Nephron (organoid): ENCODE measurements around the gene NIPA2.

Experiments
- H3K27ac Mint-ChIP-seq, 3 experiments: 2 replicates each; pipeline ENCODE4 v1.8.0; 2020; ENCODE audit warnings: mixed read lengths in 3 of 3, mild to moderate bottlenecking in 2 of 3, moderate library complexity in 1 of 3
- H3K27me3 Mint-ChIP-seq: 2 replicates; pipeline ENCODE4 v1.8.0; 2021; ENCODE audit warnings: low read depth, mild to moderate bottlenecking, moderate library complexity, mixed read lengths
- H3K36me3 Mint-ChIP-seq: 2 replicates; pipeline ENCODE4 v1.8.0; 2020; ENCODE audit warnings: low read depth, mixed read lengths
- H3K4me1 Mint-ChIP-seq: 2 replicates; pipeline ENCODE4 v1.8.0; 2020; ENCODE audit warnings: mixed read lengths
- H3K4me3 Mint-ChIP-seq, 3 experiments: 2 replicates each; pipeline ENCODE4 v1.8.0; 2020; ENCODE audit warnings: mild to moderate bottlenecking in 3 of 3, mixed read lengths in 3 of 3, moderate library complexity in 2 of 3
- H3K9me3 Mint-ChIP-seq: 2 replicates; pipeline ENCODE4 v1.8.0; 2020; ENCODE audit warnings: mixed read lengths
- TF ChIP-seq, protein P1 (sequence below), 3 experiments: fragments of 200-600 bp; sonication (generic); IDR thresholded peaks; one replicate each; pipeline ENCODE4 v1.5.0; 2021; ENCODE audit warnings: antibody characterized with exemption in 3 of 3; ENCODE audit not compliant: unreplicated experiment in 3 of 3

NIPA2 gene

DNA sequence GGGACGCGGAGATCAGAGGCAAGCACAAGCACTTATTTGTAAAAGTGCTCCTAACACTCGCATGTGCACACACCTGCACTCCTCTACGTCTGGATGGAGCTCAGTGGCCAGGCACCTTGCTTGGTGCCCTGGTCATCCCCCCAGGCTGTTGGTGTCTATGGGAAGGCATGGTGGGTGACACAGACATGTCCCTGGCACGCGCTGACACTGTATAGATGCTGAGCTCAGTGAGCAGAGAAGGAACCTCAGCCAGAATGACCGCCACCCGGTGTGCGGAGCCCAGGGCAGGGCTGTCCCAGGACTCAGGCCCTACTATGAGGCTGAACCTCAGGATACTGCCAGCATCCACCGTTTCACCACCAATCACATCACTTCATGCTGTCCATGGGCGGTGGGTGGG is 64.5 kb downstream of the NIPA2 start:
- Mint-ChIP-seq H3K27ac (no peak overlapping the region), H3K27me3 (no peaks in the 10 kb centered on the region), H3K9me3 (no peaks in the 10 kb centered on the region), H3K4me1 (no peaks in the 10 kb centered on the region), H3K4me3 (no peak overlapping the region), H3K36me3 (peaks cover 50% of the 10 kb centered on the region)
- TF ChIP-seq, protein P1, sequence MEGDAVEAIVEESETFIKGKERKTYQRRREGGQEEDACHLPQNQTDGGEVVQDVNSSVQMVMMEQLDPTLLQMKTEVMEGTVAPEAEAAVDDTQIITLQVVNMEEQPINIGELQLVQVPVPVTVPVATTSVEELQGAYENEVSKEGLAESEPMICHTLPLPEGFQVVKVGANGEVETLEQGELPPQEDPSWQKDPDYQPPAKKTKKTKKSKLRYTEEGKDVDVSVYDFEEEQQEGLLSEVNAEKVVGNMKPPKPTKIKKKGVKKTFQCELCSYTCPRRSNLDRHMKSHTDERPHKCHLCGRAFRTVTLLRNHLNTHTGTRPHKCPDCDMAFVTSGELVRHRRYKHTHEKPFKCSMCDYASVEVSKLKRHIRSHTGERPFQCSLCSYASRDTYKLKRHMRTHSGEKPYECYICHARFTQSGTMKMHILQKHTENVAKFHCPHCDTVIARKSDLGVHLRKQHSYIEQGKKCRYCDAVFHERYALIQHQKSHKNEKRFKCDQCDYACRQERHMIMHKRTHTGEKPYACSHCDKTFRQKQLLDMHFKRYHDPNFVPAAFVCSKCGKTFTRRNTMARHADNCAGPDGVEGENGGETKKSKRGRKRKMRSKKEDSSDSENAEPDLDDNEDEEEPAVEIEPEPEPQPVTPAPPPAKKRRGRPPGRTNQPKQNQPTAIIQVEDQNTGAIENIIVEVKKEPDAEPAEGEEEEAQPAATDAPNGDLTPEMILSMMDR (IDR thresholded peaks at IDR 0.05; ENCODE audit: unreplicated experiment in 3 of 3), result no peak

DNA sequence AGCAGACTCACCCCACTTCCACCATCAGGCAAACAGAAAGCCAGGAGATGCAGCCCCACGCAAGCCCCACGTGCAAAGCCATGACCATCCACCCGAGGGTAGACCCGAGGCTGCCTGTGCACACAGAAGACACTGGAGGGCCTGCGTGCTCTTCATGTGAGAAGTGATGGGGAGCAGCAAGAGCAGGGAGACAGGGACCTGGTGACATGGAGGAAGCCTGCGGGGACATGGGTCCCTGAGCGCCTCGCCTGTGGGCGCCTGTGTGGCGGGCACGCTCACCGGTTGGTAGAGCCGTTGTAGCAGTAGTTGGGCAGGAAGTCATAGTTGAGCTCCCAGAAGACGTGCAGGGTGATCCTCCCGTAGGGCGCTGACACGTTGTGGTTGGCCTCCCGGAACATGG is 65.0 kb downstream of the NIPA2 start:
- Mint-ChIP-seq H3K9me3 (no peaks in the 10 kb centered on the region), H3K4me1 (no peaks in the 10 kb centered on the region), H3K27me3 (no peaks in the 10 kb centered on the region), H3K4me3 (no peak overlapping the region), H3K36me3 (peaks cover 53% of the 10 kb centered on the region), H3K27ac (no peak overlapping the region)
- TF ChIP-seq, protein P1 (IDR thresholded peaks at IDR 0.05; ENCODE audit: unreplicated experiment in 3 of 3), result no peak

DNA sequence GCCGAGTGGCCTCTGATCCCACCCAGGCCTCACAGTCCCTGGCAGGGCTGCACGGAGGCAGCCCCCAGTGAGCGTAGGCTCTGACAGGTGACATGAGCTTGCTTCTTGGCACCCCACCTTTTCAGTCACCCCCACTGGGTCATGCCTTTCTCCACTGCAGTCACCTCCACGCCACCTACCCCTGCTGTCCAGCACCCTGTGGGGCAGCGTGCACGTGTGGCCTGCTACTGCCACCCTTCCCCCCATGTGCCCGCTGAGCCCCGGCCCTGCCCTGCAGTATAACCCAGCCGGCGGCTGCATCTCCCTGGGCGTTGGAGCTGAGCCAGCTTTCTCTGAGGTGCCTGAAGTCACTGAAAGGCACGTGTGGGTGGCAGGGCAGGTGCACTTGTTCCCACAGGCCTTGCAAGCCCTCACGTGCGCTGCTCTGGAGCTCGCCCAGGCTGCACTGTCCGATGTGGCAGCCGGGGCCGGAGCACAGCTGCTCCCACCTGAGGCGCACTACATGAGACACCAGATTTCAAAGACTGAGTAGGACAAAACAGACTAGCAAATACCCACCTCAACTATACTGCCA is 65.6 kb downstream of the NIPA2 start:
- H3K4me1 Mint-ChIP-seq, result no peaks in the 10 kb centered on the region
- no peak overlapping the region for H3K27ac Mint-ChIP-seq
- H3K27me3 Mint-ChIP-seq, result no peaks in the 10 kb centered on the region
- no peaks in the 10 kb centered on the region for H3K9me3 Mint-ChIP-seq
- TF ChIP-seq, protein P1 (IDR thresholded peaks at IDR 0.05; ENCODE audit: unreplicated experiment in 3 of 3), result no peak
- peaks cover 55% of the 10 kb centered on the region for H3K36me3 Mint-ChIP-seq
- H3K4me3 Mint-ChIP-seq, result no peak overlapping the region

DNA sequence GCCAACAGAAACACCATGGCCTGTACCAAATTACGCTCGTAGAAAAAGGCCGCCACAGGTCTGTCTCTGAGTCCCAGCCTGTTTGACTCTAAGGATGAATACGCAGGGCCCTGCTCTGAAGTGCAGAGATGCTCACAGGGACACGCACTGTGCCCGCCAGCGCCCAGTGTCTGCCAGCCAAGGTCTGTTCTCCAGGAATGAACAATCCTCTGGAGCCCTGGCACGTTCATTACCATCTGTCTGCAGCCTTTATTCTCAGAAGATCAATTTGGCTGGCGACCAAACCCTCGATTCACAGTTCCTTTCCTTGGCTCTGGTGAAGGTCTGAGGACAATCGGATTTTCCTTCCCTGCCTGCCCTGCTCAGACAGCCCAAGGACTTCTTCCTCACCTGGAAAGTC is 66.3 kb downstream of the NIPA2 start:
- peaks cover 54% of the 10 kb centered on the region for H3K36me3 Mint-ChIP-seq
- H3K4me1 Mint-ChIP-seq, result no peaks in the 10 kb centered on the region
- H3K27ac Mint-ChIP-seq, result no peak overlapping the region
- no peak overlapping the region for H3K4me3 Mint-ChIP-seq
- no peaks in the 10 kb centered on the region for H3K27me3 Mint-ChIP-seq
- TF ChIP-seq, protein P1 (IDR thresholded peaks at IDR 0.05; ENCODE audit: unreplicated experiment in 3 of 3), result no peak
- H3K9me3 Mint-ChIP-seq, result no peaks in the 10 kb centered on the region

DNA sequence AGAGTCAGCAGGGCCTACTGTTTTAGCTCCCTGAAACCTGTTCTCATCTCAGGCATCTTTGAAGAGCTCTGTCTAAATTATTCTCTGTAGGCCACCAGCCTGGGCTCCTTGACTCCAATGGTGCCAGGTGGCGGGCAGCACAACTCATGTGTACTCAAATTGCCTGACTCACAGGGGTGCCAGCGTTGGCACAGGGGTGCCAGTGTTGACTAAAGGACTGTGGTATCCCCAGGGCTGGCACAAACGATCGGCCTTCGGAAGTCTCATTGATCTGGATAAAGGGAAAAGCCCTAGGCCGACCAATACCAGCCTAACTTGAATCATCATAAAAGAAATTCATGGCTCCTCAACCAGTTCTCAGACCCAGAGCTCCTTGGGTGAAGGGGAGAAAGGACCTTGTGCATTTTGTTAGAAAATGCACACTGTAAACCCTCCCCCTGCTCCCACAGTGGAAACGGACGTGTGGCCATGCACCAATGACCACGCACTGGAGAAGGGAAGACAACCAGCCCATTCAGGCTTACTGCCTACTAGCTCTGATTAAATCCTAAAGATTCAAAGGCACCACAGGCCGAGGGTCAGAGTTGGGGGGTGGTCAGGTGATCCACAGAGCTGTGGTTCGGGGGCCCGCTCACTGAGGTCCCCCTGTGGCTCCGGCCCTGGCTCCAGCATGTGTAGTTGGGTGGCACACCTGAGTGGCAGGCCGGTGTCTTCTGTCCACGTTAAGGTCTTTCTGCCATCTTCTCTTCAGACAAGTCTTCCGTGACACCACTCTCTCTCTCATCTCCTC is 68.9 kb downstream of the NIPA2 start:
- Mint-ChIP-seq H3K27ac (no peak overlapping the region), H3K4me1 (no peaks in the 10 kb centered on the region), H3K4me3 (no peak overlapping the region), H3K9me3 (no peaks in the 10 kb centered on the region), H3K27me3 (no peaks in the 10 kb centered on the region), H3K36me3 (peaks cover 58% of the 10 kb centered on the region)
- TF ChIP-seq, protein P1 (IDR thresholded peaks at IDR 0.05; ENCODE audit: unreplicated experiment in 3 of 3), result no peak

DNA sequence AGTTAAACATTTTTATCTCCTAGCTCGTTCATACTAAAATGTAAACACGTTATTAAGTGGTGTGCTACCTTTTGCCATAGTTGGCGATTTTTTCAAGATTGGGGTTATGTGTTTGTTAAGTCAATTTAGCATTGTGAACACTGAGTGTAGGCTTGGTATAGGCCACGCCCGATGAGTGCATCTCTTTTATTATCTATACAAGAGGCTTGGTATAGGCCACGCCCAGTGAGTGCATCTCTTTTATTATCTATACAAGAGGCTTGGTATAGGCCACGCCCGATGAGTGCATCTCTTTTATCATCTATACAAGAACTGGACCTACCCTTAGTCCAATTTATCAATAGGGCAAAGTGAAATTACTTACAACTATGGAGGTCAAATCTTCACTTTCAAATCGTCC is 70.4 kb downstream of the NIPA2 start:
- Mint-ChIP-seq H3K9me3 (no peaks in the 10 kb centered on the region), H3K27ac (no peak overlapping the region), H3K4me1 (no peaks in the 10 kb centered on the region), H3K4me3 (no peak overlapping the region), H3K27me3 (no peaks in the 10 kb centered on the region), H3K36me3 (peaks cover 58% of the 10 kb centered on the region)
- TF ChIP-seq, protein P1 (IDR thresholded peaks at IDR 0.05; ENCODE audit: unreplicated experiment in 3 of 3), result no peak
